Hindlimb muscle (tissue), 1 donor: ENCODE measurements around the gene DMC1. TPM values are rescaled to one million over a fixed set of nuclear protein-coding genes. Genes with fewer than 3 reads are reported as not detected.

Experiments
- DNase-seq: peaks from one replicate; pipeline ENCODE4 v3.0.0-alpha.2; 2013
- polyA plus RNA-seq: library from polyadenylated mRNA; unstranded; fragments of 120-200 nt; gene quantifications from one replicate; pipeline ENCODE4 v1.2.1, GENCODE V29; 2013; ENCODE audit not compliant: insufficient read length

The DMC1 gene
- polyA plus RNA-seq, 1 donor: 8.0 TPM

DNA sequence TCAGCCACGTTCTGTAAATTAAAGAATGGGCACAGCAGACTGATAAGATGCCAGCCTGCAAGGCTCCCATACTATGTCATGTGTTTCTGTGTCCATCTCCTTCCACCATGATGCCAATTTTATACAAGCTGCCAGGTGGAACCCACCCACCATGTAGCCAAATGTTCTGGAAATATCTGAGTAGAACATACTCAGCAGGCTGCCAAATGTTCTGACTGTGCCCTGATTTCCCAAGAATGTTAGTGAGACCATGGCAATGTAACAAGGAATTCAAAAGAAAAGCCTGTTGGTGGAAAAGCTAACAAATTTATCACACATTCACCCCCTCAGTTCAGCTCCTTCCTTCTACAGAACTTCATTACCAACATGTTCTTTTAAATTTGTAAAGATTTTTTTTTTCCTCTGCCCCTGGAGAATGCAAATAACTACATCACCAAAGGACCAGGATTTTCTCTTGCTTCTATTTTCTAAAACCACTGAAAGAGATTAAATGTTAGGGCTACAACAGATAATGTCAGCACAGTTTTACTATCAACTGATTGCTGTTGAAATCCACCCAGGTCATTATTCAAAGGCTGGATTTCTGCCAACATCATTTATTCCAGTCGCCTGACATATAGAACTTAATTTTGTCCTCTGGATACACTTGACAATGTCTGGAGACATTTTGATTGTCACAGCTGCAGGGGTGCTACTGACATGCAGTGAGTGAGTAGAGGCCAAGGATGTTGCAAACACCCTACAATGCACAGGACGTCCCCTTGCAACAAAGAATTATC is 3.1 kb downstream of the DMC1 start:
- no peak for DNase-seq

DNA sequence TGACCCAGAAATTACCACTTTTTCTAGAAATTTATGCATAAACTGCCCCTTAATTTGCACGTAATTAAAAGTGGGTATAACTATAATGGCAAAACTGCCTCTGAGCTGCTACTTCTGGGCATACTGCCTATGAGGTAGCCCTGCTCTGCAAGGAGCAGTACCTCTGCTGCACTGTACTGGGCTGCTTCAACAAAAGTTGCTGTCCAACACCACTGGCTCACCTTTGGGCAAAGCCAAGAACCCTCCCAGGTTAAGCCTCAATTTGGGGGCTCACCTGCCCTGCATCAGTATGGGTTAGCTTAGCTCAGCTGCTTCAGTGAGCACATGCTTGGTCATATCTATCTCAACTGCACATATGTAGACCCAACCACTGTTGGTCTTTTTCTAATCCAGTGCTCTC is 4.5 kb downstream of the DMC1 start:
- no peak for DNase-seq

DNA sequence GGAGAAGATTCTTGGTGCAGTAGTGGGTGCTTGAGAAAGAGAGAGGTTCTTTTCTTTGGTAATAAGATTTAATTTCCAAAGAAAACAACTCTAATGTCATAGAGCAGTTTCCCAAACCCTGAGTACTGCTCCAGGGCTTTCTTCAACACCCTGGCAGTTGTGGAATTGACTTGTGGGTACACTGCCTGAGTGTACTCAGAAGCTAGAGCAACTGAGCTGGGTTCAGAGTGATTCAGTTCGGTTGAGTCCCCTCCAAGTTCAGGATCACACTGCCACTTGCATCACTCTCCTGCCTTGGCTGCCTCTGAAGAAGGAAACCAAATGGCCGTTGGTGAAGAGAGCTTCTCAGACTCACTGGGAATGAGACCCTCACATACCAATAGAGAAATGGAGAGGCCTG is 5.3 kb downstream of the DMC1 start:
- DNase-seq: no peak

DNA sequence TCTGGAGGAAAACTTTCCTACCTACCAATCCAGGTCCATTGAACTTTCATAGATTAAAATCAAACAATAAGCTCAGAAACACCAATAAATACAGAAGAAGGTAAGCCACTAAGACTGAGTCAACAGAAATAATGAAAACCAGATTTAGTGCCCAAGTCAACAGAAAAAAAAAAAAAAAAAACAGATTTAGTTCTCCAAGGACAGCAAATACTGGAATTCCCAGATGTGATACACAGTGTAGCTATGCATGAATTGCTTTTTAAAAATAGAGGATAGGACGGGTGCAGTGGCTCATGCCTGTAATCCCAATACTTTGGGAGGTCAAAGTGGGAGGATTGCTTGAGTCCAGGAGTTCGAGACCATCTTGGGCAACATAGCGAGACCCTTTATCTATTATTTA is 15.7 kb downstream of the DMC1 start:
- DNase-seq: no peak

DNA sequence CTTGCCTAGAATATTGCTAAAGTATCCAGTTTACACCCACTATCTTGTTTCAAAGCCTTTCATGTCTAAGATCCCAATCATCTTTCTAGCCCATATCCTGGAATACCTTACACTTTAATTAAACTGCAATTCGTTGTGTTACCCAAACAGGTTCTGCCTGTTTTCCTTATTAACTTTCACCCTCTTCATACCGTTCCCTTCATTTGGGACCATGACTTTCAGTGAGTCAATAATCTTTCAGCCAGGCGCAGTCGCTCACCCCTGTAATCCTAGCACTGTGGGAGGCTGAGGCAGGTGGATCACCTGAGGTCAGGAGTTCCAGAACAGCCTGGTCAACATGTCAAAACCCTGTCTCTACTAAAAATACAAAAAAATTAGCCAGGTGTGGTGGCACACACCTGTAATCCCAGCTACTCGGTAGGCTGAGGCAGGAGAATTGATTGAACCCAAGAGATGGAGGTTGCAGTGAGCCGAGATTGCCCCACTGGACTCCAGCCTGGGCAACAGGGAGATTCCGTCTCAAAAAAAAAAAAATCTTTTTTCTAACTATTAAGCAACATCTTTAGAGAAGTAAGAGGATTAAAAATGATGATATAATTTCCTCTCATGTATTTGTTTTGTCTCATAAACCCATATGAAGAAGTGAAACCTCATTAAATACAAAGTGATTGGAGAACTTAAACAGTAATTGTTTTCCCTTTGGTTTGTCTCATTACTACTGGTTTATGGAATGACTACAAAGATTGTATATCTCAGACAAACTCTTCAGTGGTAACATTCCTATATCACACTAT is 20.7 kb downstream of the DMC1 start:
- no peak for DNase-seq

DNA sequence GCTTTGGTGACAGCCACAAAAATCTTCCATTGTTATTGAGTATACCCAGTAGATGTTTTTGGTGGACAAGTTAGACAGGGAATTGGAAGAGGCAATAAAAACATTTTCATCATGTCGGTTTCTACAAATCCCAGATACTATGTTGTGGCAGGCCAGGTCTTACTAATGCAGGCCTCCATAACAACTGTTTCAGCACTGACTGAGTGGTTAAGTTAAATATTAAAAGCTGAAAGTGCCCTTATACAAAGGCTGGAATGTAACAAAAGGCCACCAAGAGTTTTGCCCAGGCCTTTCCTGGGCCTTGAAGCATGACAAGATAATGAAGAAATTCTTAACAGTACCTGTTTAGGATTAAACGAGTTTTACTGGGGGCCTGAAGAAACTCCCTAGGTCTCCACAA is 29.3 kb downstream of the DMC1 start:
- DNase-seq: no peak

DNA sequence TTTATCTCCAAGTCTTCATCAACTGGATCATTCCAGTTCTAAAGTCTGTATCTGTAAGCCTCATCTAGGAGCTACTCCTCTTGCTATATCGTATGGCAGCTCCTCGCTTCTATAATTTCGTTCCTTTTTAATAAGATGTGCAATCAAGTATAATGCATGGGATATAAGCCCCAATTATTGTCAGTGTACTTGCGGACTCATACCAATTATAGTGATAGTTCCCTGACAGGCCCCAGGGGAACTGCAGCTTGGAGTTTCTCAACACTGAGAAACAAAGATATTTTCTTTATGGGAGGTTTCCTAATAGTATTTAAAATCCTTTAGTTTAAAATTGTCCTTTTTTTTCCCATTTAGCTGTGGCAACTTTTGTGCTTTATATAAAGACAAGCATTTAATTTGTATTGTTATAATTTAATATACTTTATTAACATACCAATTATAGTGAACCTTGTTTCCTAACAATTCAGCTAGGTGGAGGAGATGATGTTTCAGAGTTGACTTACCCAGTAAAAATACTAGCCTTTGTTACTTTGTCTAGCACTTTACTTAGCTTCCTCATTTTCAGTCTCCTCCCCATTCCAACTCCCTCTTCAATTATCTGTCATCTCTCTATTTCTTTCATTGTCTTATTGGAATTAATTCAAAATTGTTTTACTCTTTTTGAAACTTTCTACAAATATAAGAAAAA is 38.6 kb downstream of the DMC1 start:
- DNase-seq: no peak

DNA sequence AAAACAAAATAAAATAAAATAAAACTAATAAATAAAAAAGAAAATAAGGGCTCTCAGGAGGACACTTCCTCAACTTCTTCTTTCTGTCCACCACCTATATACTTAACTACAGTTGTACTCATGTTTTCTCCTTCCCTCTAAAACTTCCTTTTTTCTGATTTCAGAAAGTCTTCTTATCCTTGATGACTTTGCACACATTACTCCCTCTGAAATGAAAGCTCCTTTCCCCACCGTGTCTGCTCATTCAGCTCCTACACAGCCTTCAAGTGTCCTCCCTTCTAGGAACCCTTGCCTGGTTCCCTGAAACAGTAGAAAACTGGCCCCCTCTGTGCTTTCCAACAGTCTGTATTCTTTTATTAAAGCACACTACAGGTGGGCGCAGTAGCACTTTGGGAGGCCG is 45.6 kb downstream of the DMC1 start:
- no peak for DNase-seq

DNA sequence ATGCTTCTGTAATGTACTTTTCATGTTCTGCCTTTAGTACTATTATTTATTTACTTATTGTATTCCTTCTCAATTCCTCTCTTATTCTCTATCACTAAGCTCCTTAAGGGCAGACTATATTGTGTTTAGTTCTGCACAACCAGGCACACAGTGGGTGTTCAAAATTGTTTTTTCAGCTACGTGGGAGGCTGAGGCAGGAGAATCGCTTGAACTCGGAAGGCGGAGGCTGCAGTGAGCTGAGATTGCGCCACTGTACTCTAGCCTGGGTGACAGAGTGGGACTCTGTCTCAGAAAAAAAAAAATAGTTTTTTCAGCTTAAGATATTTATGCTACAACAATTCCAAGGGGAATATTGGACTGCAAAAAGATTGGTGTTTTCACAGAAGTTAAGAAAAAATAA is 46.5 kb downstream of the DMC1 start:
- DNase-seq: no peak

DNA sequence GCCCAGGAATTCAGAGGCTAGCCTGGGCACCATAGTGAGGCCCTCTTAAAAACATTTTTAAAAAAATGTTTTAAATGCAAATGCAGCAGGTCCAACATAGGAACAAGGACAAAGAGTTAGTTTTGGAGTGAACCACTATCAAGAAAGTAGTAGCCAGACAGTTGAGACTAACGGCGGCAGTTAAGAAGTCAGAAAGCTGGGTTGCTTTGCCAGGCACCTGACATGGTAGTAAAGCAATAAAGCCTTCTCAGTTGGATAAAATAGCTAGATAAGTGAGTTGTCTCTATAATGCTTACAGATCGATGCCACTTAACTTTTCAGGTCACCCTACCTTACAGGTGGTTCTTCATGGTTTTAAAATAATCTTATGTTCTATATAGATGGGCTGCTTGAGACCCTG is 47.0 kb downstream of the DMC1 start:
- no peak for DNase-seq

DNA sequence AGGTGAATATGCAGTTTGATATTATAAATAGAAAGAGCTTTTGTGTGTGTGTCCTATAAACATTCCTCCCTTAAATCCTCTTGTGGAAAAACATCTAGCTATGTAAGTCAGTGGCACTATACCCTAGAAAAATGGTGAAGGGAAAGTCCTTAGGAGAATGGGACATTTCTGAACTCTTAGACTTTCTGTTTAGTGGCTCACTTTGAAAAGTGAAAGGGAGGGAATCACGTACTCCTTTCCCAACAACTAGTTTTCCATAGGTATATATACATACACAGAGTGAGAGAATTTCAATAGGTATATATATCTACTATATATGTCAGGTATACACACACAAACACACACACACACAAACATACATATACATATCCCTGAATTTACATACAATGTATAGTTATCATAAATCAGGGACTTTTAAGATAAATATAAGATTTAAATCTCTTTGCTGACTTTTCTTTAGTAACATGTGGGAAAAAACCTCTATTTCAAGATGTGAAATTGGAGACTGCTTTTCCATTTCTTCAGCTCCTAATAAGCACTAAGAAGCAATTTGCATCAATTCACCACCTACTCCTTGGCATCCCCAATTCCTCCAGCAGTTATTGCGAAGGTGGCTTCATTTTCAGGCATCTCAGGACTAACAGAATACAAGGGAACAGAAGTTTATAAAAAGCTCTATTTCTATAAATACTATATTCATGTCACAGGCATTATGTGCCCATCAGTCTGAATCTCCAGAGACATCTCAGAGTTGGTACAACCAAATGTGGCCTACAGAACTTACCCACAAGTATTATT is 50.3 kb downstream of the DMC1 start:
- DNase-seq: no peak

DNA sequence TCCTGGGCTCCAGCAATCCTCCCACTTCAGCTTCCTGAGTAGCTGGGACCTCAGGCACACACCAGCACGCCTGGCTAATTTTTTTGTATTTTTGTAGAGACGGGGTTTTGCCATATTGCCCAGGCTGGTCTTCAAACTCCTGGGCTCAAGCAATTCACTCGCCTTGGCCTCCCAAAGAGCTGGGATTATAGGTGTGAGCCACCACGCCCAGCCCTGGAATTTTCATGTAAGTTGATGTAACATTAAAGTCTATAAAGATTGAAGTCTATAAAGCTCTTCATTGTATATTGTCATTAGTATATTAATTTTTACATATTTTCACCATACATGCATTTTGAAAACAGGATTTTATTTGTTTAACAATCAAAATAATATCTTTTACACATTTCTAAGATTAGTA is 51.4 kb downstream of the DMC1 start:
- DNase-seq: no peak

DNA sequence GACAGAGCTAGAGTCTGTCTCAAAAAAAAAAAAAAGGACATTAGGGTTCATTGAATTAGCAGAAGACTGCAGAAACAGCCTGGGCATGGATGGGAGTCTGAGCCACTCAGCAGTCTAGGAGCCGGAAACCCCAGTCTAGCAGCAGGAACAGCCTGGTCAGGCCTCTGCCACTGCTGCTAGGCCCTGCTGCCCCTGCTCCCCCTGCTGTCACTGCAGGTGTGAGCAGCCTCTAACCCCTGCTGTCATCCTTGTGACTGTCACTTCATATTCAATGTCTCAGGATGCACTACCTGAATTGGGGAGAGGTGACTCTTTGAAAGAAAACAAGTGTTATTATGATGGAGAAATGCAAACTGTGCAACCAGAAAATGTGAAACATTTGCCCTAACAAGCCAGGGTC is 56.9 kb downstream of the DMC1 start:
- DNase-seq: no peak

DNA sequence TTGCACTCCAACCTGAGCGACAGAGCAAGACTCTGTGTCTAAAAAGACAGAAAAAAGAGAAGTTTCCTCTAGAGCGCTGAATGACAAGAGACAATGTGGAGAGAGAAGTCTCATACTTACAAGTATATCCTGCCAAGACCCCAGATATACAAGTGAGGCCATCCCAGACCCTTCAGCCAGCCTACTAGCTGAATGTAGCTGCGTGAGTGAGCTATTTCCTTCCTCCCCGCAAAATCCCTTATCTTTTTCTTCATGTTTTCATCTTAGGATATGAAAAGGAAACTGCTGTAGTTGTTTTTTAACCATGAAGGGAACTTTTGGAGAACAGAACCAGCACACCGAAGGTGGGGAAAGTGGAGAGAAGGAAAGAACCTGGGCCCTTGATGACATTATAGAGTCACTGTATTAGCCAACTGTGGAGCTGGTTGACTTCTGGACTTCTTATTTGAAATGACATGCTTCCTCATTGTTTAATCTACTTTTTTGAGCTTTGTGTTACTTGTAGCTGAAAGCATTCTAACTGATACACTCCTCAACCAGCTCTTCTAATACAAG is 59.5 kb downstream of the DMC1 start:
- no peak for DNase-seq

DNA sequence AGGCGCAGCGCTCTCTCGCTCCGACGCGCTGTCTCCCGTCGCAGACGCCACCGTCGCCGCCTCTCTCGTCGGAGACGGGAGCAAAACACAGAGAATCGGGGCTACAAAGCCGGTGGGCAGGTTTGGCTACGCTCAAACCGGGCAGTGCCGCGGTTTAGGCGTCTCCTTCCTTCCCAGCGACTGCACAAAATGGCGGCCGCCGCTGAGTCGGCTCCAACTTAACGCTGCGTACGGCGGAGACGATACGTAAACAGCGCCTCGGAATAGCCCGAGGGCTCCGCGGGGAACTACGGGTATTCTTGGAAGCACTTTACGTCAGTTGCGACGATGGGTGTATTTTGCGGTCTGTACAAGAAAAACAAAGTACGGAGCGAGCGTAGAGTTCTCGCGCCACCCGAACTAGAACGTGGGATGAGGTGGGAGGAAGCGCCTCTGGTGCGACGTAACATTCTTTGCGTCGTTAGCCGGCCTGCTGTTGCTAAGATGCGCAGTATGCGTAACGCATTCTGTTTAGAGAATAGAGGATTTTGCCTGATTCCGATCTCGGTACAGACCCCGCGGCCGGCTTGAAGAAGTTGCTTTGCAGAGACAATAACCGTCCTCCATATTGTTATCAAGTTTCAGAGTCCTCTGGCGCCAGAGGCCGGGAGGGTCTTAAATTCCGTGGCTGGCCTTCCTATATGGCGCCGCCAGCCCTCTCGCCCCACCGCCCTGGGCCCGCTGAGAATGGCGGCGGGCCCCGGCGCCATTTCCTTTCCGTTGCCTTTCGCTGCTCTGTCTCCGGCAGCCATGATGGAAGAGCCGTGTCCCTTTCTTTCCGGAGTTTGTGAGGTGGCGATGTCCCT is 63.6 kb downstream of the DMC1 start, which contains the start of gene DDX17:
Gene DDX17 (minus strand): TSS at position 194 of the 845 bp plus-strand sequence.
- peak; percentile 98 for DNase-seq

DNA sequence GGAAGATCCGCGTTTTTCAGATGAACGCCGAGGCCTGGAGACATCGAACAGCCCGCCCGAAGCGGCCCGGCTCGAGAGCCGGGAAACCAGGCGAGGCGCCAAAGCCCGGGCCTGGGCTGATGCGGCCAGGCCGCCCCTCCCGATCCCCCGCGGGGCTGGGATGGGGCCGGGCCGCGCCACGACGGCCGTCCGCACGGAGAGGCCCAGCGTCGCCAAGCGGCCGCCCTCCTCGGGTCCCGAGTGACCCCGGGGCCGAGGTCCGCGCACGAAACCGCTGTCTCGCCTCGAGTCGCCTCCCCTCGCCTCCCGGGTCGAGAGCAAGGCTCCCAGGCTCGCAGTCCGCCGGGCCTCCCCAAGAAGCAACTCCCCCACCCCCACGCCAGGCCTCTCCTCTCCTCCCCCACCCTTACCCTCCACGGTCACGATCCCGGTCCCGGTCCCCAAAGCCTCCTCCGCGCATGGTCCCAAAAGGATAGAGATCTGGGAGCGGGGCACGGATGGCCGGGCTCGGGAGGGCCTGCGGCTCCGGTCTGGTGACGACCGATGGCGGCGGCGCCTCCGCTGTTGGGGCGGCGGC is 64.4 kb downstream of the DMC1 start:
- peak; percentile 88 for DNase-seq

DNA sequence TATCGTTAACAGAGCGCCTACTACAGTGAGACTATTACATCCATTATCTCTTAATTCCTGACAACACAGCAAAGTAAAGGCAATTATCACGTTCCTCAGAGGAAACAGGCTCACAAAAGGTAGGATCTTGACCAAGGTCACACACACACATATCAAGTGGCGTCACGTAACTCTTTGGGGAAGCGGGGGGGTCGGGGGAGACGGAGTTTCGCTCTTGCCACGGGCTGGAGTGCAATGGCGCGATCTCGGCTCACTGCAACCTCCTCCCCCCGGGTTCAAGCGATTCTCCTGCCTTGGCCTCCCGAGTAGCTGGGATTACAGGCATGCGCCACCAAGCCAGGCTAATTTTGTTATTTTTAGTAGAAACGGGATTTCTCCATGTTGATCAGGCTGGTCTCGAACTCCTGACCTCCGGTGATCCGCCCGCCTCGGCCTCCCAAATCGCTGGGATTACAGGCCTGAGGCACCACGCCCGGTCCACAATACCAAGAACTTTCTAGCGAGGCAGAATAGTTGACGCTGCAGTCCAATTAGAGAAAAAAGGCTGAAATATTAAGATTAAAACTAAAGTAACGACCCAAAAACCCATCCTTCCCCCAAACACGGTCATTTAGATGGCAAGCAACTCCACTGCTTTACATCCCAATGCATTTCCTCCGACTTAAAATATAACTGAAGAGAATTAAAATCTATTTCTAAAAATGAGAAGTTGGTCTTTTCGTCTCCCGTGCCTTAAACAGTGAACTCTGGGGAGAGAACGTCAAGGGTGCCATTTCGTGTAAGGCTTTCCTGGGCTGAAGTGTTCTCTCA is 65.0 kb downstream of the DMC1 start:
- peak; percentile 47 for DNase-seq

DNA sequence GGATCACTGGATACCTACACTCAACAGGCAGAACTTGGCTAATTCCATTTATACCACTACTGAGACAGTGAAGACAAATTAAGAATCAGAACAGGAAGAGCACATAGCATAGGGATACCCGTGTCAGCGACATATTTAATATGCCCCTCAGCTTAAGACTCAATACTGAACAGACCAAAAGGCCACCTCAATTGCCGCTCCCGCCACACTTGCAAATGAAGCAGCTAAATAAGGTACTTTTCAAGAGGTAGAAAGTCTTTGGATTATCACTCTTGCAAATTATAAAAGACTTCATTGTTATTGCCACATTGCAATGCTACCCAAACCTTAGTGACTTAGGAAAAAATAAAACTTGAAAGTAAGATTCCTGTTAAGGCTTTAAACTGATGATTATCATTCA is 67.0 kb downstream of the DMC1 start:
- no peak for DNase-seq

DNA sequence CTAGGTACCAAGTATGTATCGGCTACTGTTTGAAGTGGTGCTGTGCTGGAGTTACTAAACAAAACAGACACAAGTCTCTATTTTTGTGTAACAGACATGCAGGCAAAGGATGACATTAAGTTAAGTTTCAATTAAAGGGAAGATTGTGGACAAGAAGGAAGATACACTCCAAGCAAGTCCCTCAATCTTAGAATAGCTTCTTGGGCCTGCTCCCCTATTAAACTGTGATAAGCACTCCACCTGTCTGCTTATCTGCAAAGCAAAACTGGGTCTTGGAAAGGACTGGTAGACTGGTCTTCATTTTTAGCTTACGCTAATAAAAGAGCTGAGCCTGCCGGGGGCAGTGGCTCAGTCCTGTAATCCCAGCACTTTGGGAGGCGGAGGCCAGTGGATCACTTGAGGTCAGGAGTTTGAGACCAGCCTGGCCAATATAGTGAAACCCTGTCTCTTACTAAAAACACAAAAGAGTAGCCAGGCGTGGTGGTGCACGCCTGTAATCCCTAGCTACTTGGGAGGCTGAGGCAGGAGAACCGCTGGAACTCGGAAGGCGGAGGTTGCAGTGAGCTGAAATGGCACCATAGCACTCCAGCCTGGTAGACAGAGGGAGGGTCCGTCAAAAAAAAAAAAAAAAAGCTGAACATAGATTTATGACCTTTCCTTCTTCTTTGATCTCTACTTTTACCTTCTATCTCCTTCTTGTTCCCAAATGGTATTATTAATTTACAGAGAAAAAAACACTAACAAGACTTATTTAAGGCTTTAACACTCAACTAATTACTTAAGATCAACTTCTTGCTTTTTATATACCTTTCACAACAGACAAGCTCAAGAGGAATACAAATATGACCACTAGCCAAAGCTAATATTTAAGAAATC is 67.9 kb downstream of the DMC1 start:
- DNase-seq: no peak
